ENCODE measurements around the gene C11orf58.

The C11orf58 gene

DNA sequence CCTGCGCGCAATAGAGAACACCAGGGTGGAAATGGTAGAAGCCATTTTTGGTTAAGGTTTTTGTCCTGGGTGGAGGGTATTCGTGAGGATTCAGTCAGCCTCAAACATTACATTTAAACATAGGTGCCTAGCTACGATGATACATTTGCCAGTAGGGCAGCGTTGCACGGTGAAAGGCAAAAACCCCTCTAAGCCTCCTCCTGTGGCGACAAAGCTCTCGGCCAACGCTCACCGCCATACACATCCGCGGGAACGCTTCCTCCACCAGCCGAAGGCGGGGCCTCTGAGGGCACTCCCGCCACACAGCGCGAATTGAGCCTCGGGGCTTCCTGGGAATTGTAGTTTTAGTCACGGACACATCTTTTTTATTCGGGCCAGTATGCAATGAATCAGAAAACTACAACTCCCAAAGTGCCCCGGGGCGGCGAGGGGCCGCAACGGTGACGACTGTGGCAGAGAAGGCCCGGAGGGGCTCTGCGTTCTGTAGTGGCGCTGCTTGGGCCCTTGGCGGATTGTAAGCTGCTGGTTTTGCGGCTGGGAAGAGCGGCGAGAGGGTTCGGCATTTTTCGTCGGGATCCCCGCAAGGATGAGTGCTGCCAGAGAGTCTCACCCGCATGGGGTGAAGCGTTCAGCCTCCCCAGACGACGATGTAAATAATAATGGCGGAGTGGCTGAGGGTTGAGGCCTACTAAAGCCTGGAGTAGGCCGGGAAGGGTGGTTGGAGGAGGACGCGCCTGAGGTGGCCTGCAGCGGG, at the start of gene C11orf58:
Gene C11orf58 (plus strand): TSS at position 455 of the 754 bp plus-strand sequence. CDS start 132 bp downstream, at position 587.
- peak; percentile 79 to 92 (median 86) for DNase-seq

DNA sequence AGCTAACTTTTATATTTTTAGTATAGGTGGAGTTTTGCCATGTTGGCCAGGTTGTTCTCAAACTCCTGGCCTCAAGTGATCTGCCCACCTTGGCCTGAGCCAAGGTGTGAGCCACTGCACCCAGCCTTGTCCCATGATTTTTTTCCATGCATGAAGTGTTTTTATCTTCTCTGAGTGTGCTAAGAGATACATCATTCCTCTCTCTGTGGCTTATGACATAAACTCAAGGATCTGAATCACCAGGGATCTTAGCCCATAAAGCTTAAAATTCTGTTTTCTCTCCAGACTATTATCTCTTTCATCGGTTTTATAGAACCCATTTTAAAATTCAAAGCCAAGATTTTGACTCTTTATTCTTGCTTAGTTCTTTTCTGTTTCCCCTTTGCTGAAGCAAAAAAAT, 48.4 kb upstream of the C11orf58 start:
- DNase-seq = no peak

DNA sequence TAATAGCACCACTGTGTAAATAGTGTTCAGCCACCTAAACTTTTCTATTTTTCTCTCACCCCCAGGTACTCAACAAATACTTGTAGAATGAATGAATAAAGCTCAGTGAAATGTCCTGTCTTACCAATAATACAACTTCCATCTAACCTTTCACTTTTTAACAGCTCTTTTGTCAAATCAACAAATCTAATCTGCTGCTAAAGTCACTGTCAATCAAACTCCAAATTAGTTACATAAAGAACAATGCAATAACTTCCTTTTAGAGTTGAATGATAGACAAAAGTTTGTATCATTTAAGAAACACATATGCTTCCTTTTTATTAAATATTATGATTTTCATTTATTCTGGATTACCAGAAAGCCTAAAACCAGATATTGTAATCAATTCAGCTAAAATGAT, 34.7 kb upstream of the C11orf58 start:
- DNase-seq = no peak

DNA sequence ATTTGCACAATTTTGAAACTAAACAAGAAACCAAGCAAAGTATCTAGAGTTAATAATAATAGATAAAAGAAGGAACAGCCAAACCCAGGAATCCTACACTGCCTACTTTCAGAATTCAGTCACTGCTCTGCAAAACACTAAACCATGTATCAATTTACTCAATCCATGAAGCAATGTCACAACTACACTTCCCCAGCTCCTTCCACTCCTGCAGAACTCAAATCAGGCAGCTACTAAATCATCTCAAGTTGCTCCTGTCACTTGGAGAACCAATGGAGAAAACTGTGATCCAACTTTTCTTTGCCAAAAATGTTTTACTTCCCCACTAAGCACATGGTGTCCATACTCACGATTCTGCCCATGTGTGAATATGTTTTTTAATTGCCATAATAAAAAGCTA, 24.9 kb upstream of the C11orf58 start:
- DNase-seq = no peak

DNA sequence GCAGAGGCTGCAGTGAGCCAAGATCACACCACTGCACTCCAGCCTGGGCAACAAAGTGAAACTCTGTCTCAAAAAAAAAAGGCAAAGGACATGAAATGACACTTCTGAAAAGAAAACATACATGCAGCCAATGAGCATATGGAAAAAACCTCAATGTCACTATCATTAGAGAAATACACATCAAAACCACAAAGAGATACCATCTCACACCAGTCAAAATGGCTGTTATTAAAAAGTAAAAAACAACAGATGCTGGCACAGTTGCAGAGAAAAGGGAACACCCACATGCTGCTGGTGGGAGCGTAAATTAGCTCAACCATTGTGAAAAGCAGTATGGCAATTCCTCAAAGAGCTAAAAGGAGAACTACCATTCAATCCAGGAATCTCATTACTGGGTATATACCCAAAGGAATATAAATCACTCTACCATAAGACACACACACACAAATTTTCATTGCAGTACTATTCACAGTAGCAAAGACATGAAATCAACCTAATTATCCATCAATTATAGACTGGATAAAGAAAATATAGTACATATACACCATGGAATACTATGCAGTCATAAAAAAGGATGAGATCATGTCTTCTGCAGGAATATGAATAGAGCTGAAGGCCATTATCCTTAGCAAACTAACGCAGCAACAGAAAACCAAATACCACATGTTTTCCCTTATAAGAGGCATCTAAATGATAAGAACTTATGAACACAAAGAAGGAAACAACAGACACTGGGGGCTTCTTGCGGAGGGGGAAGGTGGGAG, 15.7 kb upstream of the C11orf58 start:
- DNase-seq = no peak

DNA sequence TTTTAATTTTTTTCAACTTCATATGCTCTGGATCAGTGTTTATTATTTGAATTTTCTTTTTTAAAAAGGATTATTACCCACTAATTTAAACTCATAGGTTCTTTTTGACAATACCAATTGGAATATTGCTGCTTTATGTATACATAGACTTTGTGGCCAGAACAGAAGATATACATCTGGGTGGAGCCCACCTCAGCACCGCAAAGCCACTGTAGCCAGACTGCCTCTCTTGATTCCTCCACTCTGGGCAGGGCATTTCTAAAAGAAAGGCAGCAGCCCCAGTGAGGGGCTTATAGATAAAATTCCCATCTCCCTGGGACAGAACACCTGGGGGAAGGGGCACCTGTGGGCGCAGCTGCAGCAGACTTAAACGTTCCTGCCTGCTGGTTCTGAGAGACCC, 10.6 kb upstream of the C11orf58 start:
- DNase-seq = no peak

DNA sequence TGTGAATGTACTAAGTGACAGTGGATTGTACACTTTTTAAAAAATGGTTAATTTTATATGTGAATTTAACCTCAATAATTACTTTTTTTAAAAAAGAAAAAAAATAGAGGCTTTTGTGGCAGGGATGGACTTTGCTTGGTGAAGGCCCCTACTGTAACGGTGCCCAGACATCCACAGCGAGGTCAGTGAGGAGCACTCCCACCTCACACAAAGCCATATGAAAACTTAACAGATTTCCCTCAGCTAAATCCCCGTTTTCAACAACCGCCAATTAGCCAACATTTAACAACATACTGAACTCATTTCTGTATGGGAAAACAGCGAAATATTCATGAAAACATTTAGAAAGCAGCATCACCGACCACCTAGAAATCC, 642 bp upstream of the C11orf58 start:
- no peak for DNase-seq

DNA sequence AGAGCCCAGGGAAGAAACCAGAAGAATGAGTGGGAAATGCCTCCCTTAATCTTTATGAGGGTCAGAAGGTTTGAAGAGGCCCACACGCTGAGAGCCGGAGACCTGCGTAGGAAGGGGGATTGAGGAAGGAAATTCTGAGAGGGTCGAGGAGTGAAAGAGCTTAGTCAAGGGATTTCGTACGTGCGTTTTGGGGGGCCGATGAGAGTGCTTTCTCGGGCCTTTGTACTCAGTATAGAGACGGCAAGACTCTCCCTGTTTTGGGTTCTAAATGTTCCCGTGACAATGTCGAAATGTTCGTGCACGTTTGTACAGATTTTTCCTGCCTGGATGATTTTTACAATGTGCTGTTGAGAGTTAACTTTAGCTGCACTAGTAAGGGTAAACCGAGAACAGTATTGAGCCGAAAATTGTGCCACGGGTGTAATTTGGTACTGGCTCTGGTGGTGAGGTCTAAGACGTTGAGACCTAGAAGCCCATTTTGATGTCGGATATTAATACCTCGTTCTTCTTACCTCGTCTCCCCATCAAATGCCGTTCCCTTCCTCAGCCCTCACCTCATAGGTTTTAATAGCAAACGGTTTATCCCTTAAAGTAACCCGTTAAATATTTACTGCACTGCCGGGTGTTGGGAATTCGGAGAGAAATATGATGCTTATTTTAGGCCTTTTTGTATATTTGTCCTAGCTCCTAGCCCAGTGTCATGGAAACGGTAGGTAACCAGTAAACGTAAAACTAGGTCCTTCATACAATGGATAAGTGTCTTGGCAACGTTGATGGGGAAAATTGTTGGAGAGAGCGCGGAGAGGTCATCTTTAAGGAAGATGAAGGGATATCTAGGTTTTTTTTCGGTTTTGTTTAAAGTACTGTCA, 734 bp downstream of the C11orf58 start:
- DNase-seq = no peak

DNA sequence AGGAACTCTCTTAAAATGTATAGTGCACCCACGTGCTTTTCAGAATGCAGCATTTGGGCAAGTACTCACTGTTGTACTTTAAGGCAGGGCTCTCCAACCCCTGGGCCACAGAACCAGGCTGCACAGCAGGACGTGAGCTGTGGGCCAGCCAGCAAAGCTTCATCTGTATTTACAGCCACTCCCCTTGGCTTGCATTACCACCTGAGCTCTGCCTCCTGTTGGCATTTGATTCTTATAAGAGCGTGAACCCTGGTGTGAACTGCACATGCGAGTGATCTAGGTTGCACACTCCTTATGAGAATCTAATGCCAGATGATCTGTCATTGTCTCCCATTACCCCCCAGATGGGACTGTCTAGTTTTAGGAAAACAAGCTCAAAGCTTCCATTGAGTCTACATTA, 3.0 kb downstream of the C11orf58 start:
- DNase-seq = no peak

DNA sequence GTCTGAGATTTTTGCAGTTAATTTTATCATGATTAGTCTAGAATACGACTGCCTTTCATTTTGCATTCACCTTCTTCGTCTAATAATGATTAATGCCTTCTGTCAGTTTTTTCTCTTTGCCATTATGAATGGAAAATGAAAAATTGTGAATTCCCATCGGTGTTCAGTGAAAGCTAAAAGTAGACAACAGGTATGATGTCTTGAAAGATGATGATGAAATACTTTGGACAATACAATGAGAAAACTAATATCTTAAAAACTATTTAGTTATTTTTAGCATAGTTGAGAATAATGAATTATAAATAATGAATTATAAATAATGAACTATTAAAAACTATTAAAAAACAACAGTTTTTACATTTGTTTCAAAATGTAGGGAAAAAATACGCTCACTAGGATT, 5.0 kb downstream of the C11orf58 start:
- no peak for DNase-seq

DNA sequence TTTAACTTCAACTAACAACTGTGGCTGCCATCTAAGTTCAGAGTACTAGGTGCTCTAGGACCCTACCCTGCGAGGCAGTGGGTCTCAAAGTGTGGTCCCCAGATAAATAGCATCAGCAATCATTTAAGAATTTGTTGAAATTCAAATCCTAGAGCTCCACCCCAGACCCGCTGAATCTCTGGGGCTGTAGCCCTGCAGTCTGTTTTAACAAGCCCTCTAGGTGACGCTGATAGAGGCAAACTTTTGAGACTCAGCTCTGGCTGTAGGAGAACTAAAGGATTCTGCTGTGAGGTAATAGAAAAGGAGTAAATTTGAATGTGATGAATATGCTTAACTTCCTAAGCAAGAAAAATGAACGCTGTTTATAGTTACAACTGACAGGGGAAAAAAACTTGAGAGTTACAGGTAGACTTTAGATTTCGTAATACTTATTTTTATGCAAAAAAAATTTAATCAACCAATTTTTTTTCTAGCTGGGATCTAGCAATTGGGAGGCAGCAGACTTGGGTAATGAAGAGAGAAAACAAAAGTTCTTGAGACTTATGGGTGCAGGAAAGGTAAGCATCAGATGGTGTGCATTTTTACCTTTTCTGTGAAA, 5.8 kb downstream of the C11orf58 start:
- no peak for DNase-seq

DNA sequence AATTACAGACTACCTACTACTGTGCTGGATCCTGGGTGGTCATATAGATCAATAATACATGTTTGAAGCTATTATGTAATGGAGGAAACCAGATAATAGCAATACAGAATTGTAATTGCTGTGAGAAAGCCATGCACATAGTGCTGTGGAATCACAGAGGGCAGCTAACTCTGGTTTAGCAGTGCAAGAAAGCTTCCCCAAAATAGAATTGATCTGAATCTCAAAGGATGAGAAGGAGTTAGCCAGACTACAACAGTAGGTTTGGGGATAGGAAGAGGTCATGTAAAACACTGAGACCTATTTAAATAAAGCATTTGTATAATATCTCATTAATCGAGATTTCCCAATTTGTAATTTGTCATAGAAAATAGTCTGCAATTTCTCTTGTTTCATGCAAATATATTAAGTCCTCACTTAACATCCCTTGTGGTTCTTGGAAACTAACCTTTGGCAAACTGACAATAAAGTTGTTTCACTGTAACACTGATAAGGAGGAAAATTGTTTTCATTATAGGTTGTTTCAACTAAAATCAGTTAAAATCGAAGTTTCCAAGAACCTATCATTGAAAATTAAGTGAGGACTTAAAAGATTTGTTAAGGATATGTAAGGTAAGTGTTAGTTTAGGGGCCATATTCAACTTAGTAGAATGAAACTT, 7.6 kb downstream of the C11orf58 start:
- DNase-seq = no peak

DNA sequence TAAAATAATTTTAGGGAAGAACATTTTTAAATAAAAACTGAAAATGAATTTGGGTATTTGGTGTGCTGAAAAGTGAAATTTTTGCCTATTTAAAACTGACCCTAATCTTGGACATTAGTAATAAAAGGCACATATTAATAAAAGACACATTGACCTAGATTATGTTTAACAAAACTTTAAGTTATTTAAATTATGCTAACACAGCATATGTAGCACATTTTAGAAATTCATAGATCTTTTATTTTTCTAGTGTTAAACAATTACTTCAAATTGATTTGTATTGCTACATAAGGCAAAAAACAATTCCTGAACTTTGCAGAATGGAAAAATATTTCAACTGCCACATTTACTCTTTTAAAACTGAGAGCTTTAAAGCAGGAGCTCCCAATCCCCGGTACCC, 10.6 kb downstream of the C11orf58 start:
- DNase-seq = no peak

DNA sequence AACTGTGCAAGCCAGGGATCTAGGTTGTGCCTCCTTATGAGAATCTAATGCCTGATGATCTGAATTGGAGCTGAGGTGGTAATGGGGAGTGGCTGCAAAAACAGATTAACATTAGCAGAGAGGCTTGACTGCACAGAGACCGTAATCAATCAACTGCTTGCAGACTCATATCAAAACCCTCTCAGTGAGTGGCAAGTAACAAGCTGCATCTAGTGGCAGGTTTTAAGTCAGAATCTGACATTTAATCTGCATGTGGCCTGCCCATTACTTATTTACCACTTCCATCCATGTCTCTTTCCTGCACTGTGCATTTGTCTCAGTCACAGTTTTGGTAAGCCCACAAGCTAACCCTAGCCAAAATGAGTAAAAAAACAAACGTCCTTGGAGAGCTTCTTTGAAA, 11.2 kb downstream of the C11orf58 start:
- DNase-seq = no peak

DNA sequence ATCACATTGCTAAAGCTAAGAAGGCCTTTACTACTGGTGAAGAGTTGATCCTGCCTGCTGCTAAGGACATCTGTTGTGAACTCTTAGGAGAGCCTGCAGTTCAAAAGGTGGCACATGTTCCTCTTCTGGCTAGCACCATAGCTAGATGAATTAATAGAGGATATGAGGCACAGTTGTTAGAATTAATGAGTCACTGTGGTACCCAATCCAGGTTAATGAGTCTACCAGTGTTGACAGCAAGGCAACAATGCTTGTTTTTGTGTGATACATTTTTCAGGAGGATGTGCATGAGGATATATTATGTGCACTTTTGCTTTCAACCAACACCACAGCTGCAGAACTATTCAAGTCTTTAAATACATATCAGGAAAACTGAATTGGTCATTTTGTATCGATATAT, 12.0 kb downstream of the C11orf58 start:
- DNase-seq = no peak

DNA sequence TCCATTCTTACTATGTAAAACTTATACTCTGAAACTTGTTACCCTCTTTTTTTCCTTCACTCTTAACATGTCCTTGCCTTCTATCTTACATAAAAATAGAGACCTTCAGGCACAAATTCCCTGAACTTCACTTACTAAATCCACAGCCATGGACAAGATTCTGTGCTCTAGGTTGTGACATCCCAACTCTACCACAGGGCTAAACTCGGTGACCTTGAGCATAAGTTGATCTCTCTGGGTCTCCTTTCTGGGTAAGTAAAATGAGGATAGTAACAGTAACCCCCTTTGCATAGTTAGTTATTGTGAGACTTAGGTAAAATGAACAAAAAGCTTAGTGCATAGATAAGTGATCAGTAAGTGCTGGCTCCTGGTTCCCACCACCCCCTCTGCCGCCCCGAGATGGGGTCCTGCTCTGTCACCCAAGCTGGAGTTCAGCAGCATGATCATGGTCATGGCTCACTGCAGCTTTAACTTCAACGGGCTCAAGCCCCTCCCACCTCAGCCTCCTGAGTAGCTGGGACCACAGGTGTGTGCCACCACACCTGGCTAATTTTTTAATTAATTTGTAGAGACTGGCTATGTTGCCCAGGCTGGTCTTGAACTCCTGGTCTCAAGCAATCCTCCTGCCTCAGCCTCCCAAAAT, 20.1 kb downstream of the C11orf58 start:
- no peak for DNase-seq

DNA sequence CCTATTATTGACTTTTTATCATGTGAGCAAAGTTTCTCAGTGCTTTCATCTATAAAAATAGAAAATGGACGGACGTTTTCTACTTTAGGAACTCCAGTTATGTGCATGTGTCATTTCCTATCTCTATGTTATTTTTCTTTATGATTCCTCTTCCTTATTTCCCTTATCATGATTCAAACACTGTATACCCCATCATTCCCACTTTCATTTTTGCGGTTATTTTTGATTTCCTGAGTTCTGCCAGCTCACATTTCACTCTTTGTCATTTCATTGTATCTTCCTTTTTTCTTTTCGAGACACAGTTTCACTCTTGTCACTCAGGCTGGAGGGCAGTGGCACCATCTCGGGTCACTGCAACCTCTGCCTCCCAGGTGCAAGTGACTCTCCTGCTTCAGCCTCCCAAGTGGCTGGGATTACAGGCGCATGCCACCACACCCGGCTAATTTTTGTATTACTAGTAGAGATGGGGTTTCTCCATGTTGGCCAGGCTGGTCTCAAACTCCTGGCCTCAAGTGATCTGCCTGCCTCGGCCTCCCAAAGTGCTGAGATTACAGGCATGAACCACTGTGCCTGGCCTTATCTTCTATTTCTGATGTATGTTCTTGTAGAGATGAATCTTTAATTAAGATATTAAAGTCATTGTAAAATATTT, 21.5 kb downstream of the C11orf58 start:
- DNase-seq = no peak

DNA sequence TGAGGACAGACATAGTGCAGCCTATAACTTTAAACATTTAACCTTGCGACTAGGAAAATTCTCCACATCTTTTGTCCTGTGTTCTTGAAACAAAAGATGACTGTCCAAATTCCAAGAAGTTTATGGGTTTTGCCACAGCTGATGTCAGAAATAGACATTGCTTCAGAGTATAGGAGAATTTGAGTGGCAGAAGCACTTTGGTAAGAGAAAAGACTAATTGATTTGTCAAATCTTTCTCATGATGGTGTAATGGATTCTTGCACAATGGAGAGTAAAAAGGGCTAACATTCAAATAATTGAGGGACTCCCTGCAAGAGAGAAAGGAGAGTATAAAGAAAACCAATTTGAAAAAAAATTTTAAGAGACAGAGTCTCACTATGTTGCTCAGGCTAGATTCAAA, 25.3 kb downstream of the C11orf58 start:
- no peak for DNase-seq

DNA sequence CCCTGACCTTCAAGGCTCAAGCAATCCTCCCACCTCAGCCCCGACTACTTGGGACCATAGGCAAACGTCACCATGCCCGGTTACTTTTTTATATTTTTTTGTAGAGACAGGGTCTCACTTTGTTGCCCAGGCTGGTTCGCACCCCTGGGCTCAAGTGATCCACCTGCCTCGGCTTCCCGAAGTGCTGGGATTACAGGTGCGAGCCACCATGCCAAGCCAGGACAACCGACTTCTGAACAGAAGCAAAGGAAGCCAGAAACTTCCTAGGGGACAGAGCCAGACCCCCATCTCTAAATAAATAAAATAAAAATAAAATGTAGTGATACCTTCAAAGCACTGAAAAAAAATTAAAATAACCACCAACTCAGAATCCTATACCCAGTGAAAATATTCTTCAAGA, 26.4 kb downstream of the C11orf58 start:
- no peak for DNase-seq

DNA sequence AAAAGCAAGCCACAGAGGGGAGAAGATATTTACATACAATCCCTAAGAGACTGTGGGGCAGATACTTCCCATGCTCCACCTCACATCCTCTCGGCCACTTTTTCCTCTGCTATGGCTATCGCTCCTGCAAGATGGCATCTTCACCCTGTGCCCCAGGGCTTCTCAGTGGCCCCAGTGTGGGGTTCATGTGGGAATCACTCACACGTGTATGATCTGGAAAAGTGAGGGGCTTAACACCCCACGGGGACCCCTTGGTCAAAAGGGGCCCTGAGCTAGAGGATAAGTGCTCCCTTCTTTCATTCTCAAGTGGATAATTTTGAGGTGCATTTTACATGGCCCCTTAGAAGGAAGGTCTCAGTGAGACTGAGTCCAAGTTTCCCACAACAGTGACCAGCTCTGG, 28.7 kb downstream of the C11orf58 start:
- DNase-seq = no peak

DNA sequence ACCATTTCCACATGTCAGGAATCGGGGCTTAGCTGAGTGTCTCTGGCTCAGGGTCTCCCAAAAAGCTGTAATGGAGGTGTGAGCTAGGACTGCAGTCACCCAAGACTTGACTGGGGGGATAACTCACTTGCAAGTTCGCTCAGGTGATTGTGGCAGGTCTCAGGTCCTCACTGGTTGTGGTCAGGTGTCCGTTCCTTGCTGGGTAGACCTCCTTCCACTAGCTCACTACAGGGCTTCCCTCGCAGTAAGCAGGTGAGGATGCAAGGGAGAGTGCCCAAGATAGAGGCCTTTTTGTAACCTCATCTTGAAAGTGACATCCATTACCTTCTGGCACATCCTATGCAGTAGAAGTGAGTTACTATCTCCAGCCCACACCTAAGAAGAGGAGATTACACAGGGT, 29.5 kb downstream of the C11orf58 start:
- no peak for DNase-seq

DNA sequence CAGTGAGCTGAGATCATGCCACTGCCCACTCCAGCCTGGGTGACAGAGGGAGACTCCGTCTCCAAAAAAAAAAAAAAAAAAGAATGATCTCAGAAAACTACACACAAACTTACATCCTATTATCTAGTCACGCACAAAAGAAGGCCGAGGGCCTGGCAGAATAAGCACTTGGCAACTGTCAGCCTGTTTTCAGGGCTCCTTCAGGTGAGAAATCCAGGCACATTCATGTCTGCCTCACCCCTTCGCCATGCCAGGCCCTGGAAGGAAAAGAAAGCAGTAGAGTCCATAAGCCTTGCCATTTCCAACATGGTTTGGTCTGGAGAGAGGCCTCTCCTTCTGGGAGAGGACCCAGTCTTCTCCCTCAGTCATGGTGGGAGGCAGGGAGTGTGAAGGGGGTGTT, 30.9 kb downstream of the C11orf58 start:
- no peak for DNase-seq

Data from activated naive CD4-positive, alpha-beta T cell (primary cell).